Hair follicular keratinocyte (primary cell): ENCODE measurements around the gene JADE3. TPM values are rescaled to one million over a fixed set of nuclear protein-coding genes. Genes with fewer than 3 reads are reported as not detected.

Source experiments
- total RNA-seq: library from RNA; depleted of rRNA; stranded (reverse); fragments of >200 nt; gene quantifications from 2 replicates; pipeline ENCODE4 v1.2.3, GENCODE V29; 2015

Gene JADE3
- 4.7 and 4.9 TPM in 2 replicates for total RNA-seq

GRCh38 chrX:46912098-46912602 lies at the start of gene JADE3:
JADE3 (plus strand) TSS chrX:46912421; CDS start chrX:46984895, 72,474 bp downstream.

GRCh38 chrX:47078129-47079043 lies 166.2 kb downstream of the JADE3 start, which contains the start of gene RGN:
RGN (plus strand) TSS chrX:47078443; CDS start chrX:47081145, 2,702 bp downstream.

Other genes with a start within 250 kb of the JADE3 start
- 8.4 and 22.4 TPM in 2 replicates for gene SLC9A7, start 153.3 kb upstream of the JADE3 start, total RNA-seq
- 11.2 and 13.3 TPM in 2 replicates for gene RP2, start 75.4 kb upstream of the JADE3 start, total RNA-seq
- gene RGN, start 166.0 kb downstream of the JADE3 start, total RNA-seq, result 0.31 TPM in 1 of 2 replicates, not detected in the other
- gene NDUFB11, start 232.3 kb downstream of the JADE3 start, total RNA-seq, result 71.9 and 75.3 TPM in 2 replicates
- 37.2 and 45.5 TPM in 2 replicates for gene RBM10, start 232.8 kb downstream of the JADE3 start, total RNA-seq